Ecto neural progenitor cell (in vitro differentiated cells): ENCODE results near the gene ERI3.

Experiments used
- DNase-seq: peaks from one replicate; pipeline ENCODE4 v3.0.0-alpha.2; 2018; ENCODE audit warnings: low spot score

Gene ERI3

DNA sequence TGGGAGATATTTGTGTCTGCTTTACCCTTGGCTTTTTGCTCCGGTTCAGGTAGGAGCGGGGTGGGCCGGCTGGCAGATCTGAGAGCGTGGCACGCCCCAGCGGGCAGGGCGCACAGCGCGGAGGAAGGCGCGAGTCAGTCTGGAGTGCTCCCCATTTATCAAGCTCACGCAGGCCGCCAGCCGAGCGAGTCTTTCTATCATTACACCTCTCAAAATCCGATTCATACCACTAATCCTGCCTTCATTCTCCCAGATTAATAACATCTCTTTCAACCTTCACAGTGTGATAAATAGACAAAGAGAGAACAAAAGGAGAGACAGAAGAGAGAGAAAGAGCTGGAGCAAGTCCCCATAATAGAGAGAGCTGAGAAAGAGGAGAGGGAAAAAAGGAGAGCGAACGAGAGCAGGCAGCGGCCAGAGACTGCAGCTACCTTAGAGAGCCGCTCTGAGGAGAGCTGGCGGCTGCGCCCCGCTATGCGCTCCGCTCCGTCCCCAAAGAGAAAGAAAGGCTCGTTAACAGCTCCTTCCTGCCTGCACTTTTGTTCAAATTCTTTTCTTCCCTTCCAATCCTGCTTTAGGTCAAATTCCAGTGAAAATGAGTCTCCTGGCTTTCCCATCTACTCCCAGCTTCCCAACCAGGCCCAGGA is 93.8 kb downstream of the ERI3 start:
- DNase-seq, result no peak

DNA sequence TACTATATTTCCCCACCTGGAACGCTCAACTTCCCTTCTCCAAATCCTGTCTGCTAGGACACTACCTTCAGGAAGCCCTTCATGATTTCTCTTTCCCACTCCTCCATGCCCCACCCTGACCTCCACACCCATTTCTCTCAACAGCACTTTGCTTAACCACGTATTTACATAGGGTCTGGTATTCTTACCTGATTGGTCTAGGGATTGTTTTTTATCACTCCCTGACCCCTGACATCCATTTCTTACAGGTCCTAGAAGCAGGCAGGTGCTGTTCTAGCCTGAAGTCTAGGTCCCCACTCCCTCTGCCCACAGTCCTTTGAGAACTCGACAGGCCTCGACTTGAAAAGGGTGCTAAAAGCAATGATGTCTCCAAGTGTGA is 94.3 kb downstream of the ERI3 start:
- DNase-seq, result no peak

DNA sequence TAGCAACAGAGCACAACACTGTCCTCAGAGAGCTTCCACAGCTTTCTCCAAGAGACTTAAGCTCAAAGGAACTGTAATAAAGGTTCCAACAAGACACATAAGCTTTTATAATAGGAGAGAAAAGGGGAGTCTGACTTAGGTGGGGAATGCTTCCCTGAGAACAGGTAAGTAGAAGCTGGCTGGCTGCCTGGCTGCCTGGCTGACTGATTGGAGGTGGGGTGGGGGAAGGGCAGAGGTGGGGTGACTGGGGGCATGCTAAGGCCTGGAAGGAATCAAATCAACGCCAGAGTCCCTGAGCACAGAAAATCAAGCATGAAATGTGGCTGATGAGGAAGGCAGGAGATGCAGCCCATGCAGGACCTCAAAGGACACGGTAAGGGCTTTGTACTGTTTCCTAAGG is 96.0 kb downstream of the ERI3 start:
- DNase-seq, result no peak

DNA sequence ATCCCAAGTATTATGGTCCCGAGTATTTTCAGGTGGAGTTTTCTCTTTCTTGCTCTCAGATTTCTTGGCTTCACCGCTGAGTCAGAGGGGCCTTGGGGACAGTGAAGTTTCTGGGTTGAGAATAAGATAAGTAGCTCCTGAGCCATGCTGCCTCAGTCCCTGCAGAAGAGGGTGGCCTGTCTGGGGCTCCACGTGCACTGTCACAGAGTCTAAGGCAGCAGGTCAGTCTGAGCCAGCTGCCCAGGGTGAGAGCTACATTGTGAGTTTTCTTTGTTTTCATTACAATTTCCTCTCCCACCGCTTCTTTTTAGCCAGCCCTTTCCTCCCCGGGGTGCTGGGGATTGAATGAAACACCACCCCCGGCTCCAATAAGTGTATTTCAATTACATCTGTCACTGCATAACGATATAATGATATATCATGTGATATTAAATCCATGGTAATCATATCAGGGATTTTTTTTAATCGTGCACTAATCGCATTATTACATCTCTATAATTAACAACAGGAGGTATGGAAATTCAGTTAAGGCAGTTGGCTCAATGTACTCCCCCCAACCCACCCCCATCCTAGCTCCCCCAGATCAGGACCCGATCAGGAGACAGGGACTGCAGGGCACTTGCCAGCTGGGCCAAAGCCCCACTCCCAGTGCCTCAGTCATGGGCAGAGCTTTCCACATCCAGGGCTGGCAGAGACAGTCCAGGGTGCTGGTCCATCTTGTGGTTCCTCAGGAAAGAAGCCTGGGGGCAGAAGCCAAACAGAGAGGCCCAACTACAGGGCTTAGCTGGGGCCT is 98.1 kb downstream of the ERI3 start:
- no peak for DNase-seq

DNA sequence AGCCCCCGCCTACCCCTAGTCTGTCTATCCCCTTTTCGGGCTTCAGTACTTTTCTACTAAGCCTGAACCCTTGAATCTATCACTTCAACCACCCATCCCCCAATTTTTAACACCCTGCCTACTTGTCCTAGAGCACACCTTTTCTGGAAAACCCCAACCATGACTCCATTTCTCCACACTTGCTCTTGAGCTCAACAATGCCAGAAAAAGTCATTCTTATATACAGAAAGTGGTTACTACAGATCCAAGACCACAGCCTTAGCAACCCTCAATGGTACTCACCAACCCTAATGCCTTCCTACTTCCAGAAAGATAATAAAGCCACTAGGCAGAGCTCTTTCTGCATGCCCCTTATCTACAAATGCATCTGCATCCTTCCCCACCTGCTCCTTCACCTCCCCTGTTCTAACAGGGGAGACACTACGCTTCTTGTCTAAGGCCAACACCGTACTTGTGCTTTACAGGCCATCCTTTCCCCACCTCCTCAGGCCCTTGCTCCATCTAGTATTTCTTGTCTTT is 100.6 kb downstream of the ERI3 start:
- DNase-seq, result no peak

DNA sequence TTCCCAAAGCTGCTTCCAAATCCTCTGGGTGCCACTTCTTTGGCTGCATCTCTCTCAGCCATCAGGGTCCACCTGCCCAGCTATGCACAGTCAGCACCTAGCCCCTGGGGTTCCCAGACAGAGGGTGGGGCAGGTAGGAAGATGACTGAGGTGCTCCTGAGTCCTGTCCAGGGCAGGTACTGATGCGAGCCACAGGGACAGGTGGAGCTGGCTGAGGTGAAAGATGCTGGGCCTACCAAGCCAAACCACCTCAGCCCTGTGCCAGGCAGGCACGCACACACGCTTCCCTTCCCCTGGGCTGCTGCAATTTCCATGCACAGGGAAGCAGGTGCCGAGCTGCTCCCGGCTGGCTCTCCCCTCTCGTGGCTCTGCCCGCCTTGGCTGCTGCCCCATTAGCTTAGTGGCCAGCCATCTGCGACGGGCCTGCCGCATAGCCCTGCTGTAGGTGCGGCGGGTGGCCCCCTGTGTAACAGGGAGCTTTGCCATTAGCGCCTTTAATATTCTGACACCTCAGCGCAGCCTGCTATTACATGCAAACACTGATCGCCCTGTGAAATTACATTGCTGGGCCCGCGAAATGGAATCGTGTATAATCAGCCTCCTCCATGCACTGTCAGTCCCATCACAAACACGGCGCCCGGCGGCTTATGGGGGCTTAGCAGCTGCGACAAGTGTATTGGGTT is 102.9 kb downstream of the ERI3 start:
- DNase-seq, result no peak

DNA sequence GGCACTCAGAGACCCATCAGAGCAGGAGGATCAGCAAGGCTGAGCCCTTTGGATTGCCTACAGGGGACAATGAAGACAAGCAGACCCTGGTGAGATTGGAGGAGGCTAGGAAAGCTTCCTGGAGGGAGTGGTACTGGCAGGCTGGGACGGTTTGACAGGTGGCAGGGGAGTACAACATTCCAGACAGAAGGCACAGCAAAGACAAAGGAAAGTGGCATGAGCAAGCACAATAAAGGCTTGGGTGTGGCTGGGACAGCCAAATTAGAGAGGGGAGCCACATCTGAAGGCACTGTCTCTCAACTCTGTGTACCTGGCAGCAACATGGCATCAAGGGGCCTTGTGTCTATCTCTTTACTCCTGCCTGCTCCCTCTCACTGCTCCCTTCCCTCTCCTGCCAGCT is 103.6 kb downstream of the ERI3 start:
- DNase-seq, result no peak

DNA sequence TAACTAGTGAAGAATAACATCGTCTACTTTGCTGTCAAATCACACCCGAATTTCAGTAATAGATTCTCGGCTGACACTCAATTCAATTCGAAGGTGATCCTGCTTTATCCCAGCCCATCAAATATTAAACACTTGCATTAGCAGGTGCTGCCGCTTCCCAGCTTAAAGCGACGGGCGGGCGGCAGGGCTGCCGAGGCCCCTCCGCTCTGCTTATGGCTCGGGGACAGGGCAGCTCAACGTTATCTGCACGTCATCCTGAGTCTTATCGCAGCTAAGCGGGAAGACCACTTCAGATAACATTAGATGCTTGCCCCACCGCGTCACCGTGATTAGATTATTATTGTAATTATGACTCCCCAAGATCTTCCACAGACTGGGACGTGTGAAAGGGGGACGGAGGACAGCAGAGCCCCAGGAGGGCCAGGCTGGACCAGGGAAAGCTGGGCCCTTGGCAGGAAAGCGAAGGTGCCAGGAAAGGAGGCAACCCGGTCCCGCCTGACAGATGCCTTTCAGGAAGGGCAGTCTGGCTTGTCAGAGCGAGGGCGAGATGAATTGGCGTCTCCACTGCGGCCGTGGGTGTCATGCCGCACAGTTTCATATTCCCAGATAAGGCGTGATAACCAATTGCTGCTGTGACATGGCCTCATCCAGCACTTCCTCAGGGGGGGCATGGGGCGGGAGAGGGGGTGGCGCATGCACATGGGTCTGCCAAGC is 104.8 kb downstream of the ERI3 start:
- no peak for DNase-seq

DNA sequence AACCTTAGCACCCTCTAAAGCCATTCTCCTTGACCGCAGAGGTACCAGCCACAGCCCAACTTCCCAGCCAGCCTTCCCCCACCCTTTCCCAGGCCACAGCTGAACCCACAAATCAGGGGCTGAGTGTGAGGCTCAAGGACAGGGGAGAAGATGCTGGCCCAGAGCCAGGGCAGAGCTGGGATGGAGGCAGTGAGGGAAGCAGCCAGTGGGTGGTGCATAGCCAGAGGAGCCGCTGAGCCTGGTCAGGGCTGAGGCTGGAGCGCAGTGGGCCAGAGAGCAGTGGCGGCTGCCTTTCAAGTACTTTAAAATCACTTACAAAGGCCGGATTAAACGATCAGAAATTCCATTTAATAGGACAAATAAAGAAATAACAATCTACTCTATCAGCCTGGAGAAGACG is 105.5 kb downstream of the ERI3 start:
- DNase-seq, result no peak

DNA sequence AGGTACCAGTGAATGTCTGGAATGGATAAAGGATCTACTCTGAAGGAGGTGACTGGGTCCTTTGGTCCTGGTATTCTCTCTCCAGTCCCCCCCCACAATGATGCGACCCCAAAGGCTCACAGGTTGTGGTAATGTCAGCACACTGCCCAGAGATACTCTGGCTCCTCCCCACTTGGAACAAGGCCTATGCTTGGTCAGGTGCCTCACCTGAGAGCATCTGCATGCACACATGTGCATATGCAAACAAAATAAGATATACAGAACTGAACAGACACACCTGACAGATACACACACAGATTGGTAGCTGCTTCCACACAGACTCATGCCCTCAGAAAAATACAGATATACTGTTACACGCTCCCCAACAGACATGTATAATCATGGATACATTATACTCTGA is 108.3 kb downstream of the ERI3 start:
- DNase-seq, result no peak

DNA sequence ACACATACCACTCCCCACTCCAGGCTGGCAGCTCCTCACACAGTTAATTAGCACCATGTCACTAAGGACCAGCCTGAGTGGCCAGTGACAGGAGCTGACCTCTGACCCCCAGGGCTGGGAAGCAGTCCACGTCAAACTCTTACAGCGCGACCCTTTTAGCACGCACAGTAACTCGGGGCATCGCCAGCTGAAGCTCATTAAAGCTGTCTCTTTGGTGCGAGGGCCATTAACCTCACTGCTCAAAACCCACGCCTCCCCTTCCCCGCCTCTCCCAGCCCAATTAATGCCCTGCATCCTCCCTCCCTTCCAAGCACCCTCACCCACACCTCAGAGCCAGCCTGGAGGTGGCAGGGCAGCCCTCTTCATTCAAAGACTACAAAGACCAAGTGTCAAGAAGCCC is 110.1 kb downstream of the ERI3 start:
- DNase-seq, result no peak

DNA sequence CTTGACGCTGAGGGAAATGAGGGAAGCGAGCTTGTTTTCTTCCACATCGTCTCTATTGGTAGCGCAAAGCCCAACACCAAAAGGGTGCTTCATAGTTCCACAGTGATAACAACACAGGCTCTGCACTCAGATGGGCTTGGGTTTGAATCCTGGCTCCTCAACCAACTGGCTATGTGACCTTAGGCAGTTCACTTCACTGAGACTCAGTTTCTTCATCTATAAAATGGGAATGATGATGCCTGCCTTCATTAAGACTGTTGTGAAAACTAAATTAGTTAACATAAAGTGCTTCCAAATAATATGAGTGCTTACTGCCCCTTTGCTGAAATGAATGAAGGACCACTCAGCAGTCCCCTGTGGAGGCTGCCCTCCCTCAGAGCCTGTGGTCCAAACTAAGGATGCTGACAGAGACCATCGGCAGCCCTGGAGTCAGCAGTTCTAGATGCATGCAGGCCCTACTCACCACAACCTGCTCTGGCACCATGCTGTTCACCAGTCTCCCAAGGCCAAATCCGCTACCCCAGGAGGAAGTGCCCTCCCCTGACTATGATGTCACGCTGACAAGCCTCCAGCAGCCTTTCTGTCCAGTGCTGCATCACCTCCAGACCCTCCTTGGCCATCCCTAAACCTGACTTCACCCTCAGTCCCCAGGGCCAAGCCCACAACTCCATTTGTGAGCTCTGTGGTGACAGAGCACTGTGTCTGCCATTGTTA is 111.1 kb downstream of the ERI3 start:
- DNase-seq, result no peak

DNA sequence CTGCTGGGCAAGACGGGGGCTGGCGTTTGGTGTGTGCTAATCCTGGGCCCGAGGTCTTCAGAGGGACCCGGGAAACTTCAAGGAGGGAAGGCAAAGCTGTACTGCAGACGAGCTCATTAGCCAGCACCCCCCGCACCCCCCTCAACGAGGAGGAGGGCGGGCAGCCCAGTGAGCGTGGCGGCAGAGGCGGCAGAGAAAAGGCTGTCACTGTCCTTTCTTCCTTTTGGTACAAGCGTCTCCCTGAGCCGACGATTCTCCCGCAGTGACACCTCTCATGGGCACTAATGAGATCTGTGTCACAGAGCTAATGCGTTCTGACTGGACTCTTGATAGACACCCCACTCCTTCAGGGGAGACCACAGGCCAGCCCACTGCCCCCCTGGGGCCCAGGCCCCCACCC is 112.3 kb downstream of the ERI3 start:
- no peak for DNase-seq

DNA sequence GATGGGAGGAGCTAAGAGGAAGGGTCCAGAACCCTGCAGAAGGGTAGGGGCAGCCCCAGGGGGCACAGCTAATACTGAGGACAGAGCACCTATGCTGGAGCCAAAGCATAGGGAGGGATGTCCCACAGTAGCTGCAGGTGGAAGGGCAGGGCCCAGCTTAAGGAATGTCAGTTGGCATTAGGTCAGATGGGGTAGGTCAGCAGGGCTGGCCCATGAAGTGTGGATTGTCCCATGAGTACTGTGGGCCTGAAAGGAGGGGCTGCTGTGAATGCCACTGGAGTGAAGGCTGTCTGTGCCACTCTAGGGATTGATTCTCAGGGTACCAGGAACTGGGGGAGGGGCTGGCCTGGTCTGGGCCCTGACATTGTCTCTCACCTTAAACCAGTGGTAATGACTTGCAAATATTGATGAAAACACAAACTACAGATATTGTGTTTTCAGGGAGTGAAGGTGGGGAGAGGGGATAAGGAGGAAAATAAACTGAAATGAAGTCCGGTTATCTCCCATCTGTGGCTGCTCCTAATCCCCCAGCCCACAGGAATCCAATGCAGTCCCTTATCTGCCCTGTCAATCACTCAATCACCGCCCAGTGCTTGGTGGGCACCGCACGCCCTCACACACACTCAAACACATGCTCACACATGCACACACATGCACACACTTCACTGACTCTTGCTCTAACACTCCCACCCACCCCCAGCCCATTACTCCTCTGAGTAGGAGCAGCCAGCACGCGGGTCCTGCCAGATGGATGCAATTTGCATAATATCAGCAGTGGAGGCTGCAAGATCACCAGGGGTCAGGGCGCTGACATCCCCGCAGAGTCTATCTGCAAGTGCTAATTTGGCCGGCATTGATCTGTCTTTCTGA is 114.0 kb downstream of the ERI3 start:
- DNase-seq, result no peak

DNA sequence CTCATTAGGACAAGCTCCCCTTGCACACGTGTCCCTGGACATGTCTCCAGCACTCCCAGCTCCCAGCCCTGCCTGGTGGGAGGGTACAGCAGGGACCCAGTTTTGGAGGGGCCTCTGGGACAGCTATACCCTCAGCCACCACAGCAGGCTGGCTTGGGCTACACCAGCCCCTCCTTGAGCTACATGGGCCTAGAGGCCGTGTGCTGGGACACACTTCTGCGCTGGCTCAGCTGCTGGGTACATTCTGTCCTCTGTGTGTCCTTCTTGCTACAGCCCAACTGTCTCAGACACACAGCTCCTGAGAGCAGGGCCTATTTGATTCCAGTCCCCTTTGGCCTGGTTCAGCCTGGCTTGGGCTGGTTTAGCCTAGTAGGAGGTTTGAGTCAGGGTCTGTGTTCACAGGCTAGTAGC is 115.1 kb downstream of the ERI3 start:
- DNase-seq, result peak; percentile 71

DNA sequence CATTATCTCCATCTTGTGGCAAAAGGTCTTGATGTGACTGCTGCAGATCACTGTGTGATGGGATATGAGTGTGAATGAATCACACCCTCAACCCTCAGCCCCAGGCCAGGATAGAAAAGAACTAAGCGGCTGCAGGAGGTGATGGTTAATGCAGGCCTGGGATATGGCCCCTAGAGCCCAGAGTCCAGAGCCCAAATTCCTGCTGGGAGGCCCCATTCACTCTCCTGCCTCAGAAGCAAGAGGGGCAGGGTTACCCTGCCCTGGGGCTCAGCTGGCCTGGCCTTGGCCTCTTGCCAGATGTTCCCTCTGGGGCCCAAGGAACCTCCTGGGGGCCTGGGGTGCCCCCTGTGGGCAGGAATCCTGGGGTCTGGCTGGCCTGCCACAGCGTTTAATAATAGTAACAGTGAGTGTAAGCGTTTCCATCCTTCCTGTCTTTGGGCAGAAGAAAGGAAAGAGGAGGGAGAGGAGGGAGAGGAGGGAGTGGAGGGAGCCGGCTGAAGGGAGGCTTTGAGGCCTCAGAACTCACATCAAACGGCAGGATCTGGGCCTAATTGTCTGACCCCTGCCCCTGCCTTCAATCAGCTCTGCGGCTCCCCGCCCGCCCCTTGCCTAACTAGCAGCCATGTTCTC is 115.6 kb downstream of the ERI3 start:
- peak; percentile 77 for DNase-seq

DNA sequence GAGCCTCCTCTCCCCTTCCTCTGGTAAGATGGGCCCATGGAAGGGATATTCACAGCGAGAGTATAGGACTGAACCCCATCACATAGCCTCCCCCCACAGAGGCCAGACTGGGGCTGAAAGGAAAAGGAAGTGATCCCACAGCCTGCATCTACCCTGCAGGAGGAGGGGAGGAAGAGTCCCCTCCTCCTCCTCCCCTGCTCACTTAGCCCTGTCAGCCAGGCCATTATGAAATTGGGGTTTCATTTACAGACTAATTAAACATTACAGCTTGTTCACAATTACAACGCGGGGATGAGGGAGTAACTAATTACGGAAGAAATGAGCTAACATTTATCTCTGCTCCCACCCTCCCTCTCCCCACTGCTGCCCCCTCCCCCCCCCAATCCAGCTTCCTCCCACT is 116.4 kb downstream of the ERI3 start:
- no peak for DNase-seq

DNA sequence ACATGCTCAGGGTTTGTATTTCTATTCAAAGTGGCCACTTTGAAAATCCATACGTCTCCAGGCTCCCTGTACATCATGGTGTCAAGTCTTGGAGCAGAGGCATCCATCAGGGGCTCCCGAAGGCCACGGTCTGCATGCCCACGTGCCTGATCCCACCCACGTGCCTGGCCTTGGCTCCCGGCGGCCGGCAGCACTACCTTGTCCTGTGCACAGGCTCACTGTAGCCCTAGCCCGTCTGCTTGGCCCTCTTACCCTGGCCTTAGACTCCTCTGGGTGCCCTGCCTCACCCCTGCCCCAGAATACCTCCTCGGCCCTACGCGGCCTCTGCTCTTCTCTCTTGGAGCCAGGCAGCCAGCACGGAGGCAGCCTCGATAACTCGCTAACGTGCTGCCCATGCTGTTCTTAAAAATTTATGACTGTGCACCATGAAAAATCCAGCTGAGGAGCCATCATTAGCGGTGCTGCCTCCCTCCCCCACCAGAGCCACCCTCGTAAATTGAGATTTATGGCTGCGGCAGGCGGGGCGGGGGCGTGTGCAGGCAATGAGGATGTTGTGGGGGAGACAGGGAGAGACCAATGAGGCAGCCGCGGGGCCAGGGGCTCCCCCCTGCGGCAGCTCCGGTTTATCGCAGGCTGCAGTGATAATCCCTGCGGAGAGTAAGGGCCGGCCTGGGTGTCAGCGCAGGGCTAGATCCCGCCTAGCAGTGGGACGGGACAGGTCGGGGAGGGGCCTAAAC is 117.2 kb downstream of the ERI3 start:
- peak; percentile 87 for DNase-seq

DNA sequence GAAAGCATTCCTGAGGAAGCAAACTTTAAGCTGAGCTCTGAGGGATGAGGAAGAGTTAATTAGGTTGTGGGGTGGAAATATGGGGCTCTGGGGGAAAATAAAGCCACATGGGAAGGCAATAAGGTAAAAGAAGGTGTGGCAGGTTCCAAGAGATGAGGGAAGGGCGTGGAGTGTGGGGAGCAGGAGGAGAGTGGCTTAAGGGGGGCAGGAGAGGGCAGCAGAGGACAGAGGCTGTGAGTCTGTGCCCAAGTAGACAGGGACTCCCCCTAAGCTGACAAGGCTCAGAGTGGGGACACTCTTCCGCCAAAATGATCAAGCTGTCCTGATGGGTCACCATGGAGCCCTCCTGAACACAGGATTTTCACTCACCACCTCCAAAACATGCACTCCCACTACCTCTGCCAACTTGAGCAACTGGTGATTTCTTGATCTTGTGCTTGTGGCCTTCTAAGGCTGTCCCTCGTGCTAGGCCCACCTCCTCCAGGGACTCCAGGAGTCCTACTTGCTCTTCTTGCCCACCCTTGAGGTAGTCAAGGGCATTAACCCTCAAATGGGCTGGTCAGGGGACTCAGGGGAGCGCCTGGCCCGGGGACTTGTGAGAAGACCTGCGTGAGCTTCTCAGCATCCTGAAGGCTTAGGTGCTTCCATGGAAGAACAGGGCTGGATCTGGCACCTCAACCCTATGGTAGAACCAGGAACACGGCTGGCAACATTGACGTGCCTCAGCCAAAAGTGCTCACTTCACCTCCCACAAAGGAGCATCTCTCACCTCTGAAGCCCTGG is 118.4 kb downstream of the ERI3 start:
- no peak for DNase-seq
